Natural killer cell (primary cell): ENCODE data around the gene OR51A2. TPM values are rescaled to one million over a fixed set of nuclear protein-coding genes. Genes with fewer than 3 reads are reported as not detected.

ENCODE experiments used
- total RNA-seq, 4 donors: library from RNA; stranded (reverse); fragments of 120-200 nt in 1 of 4; gene quantifications; one replicate each; pipeline versions ENCODE4 v1.2.3 to v1.2.4, GENCODE V29; 2013 to 2022

Gene OR51A2
- total RNA-seq, 3 donors from 2014 or later (not counting 1 experiment from before 2014, with no cell fraction given): not detected

Other genes starting within 250 kb of the OR51A2 start
- gene OR51F1, start 185.8 kb downstream of the OR51A2 start, total RNA-seq: not detected
- not detected for gene OR52R1, start 151.3 kb downstream of the OR51A2 start, total RNA-seq
- not detected for gene OR51F2, start 134.4 kb downstream of the OR51A2 start, total RNA-seq
- gene OR51S1, start 106.5 kb downstream of the OR51A2 start, total RNA-seq: not detected
- not detected for gene OR51T1, start 73.8 kb downstream of the OR51A2 start, total RNA-seq
- not detected for gene OR51A7, start 51.9 kb downstream of the OR51A2 start, total RNA-seq
- gene OR51G2, start 36.4 kb downstream of the OR51A2 start, total RNA-seq: not detected
- gene OR51G1, start 31.4 kb downstream of the OR51A2 start, total RNA-seq: not detected
- gene OR51A4, start 8.1 kb downstream of the OR51A2 start, total RNA-seq: not detected
- gene OR51L1, start 39.1 kb upstream of the OR51A2 start, total RNA-seq: not detected
- gene OR52J3, start 90.8 kb upstream of the OR51A2 start, total RNA-seq: not detected
- gene OR52E2, start 103.9 kb upstream of the OR51A2 start, total RNA-seq: not detected
- not detected for gene OR52E1, start 113.9 kb upstream of the OR51A2 start, total RNA-seq
- not detected for gene OR52A5, start 182.6 kb upstream of the OR51A2 start, total RNA-seq
- not detected for gene OR52A1, start 199.0 kb upstream of the OR51A2 start, total RNA-seq
- gene OR51V1, start 245.0 kb upstream of the OR51A2 start, total RNA-seq: not detected